GM19099 (cell line): ENCODE data around the gene ARHGAP35.

Source experiments
- POLR2A ChIP-seq: IDR thresholded peaks from 3 replicates; pipeline ENCODE4 v1.6.1; 2011; ENCODE audit warnings: low read depth; ENCODE audit not compliant: insufficient read length; ENCODE audit errors: extremely low read depth

ARHGAP35 gene

DNA sequence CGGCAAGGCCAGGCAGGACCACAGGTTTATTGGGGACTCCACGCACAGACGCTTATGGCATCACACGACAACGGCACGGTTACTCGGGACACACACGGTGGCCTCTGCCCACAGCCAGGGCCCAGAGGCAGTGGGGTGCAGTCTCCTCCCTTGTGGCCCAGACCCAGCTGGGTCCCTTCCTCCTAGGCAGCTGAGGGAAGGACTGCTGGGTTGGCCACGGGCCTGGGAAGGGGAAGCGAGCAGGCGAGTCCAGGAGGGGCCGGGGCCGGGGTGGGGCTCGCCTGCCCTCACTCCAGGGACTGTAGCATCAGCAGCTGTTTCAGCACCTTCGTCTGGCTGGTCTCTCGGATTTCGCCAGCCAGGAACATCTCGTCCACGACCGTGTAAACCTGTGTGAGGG lies 22.6 kb upstream of the ARHGAP35 start:
- no peak for TF ChIP-seq POLR2A

DNA sequence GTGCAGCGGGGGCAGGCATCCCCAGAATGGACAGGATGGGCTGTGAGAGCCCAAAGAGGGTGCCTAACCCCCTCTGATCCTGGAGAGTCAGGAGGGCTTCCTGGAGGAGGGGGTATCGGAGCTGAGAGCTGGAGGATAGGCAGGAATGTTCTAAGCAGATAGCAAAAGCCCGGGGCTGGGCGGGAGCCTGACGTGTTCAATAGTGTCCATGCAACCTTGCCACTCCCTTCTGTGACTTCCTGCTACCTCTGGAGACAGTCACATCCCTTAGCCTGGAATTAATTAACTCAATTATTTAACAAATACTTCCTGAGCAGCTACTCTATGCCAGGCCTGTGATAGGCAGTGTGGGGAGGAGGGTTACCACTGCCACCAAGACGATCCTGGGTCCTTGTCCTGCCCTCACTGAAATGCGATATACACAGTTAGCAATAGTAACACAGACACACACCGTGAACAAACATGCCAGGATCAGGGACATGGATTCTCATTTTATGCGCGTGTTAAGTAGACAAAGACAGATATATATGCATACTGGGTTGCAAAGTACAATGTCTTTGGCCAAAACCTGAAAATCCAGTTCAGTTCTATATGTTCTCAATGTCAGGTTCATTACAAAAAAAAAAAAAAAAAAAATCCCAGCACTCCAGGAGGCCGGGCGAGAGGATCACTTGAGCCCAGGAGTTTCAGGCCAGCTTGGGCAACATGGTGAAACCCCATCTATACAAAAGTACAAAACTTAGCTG lies 20.9 kb upstream of the ARHGAP35 start:
- TF ChIP-seq POLR2A = no peak

DNA sequence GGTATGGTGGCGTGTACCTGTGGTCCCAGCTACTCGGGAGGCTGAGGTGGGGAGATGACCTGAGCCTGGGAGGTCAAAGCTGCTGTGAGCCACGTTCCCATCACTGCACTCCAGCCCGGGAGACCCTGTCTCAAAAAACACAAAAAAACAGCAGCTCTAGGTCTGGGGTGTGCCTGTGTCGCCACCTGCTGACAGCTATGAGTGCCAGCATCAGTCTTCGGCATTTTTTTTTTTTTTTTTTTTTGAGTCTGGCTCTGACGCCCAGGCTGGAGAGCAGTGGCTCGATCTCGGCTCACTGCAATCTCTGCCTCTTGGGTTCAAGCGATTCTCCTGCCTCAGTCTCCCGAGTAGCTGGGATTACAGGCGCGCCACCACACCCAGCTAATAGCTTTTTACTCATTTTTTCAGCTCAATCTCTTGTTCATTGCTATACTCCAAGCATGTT lies 20.3 kb upstream of the ARHGAP35 start:
- TF ChIP-seq POLR2A = no peak

DNA sequence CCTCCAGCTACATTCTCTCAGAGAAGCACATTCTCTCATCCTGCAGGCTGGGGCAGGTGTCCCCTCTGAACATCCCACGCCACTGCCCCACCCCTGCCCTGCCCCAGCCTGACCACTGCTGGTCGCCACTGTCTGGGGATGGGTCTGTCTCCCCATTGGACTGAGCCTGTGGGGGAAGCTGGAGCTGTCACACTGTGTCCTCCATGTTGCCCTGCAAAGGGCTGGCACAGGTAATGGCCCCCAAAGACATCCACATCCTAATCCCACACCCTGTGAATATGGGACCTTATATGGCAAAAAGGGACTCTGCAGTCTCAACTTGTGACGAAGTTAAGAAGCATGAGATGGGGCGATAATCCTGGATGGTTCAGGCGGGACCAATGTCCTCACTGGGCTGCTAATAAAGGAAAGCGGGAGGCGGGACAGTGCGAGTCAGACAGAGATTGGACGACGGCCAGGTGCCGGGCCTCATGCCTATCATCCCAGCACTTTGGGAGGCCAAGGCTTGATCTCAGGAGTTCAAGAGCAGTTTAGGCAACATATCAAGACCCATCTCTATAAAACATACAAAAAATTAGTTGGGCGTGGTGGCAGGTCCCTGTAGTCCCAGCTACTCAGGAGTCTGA lies 19.2 kb upstream of the ARHGAP35 start:
- no peak for TF ChIP-seq POLR2A

DNA sequence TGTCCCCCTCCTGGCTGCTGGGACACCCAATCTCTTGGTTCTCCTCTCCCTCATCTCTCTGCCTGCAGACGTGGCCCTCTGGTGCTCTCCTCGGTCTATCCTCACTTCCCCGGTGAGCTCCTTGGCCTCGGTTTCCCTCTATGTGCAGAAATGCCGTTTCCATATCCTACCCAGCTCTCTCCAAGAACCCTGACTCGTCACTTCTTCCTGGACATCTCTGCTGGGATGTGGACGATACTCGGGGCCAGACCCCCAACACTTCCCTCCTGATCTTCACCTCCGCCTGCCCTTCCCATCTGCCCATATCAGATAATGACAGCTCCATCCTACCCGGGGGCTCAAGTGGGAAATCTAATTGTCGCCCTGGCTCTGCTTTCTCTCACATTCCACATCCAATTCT lies 18.0 kb upstream of the ARHGAP35 start:
- no peak for TF ChIP-seq POLR2A

DNA sequence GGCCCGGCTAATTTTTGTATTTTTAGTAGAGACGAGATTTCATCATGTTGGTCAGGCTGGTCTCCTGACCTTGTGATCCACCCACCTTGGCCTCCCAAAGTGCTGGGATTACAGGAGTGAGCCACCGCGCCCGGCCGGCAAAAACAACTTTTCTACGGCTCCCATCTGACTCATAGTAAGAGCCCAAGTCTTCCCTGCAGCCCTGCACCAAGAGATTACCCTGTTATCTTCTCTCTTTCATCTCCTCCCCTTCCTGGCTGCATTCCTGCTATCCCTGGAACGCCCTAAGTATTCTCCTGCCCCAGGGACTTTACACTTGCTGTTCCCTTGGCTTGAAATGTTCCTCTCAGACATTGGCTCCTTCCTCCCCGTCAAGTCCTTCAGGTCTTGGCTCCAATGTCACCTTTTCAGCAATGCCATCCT lies 16.7 kb upstream of the ARHGAP35 start:
- no peak for TF ChIP-seq POLR2A

DNA sequence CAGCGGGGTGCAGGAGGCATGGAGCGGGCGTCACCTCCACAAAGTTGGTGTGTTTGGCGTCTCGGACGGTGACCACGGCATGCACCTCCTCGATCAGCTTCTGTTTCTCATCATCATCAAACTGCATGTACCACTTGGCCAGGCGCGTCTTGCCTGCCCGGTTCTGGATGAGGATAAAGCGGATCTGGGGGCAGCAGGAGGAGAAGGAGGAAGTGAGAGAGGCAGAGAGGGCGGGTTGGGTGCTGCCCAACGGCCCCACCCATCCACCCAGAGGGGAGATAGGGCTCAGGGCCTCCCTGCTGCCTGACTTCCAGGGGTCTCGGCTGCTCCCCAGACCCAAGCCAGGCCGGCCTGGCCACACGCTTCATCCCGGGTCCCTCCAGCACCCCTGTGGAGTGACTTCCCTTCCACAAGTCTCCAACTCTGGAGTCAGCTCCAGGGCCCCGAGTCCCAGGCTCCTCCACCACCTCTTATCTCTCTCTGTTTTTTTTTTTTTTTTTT lies 14.8 kb upstream of the ARHGAP35 start:
- no peak for TF ChIP-seq POLR2A

DNA sequence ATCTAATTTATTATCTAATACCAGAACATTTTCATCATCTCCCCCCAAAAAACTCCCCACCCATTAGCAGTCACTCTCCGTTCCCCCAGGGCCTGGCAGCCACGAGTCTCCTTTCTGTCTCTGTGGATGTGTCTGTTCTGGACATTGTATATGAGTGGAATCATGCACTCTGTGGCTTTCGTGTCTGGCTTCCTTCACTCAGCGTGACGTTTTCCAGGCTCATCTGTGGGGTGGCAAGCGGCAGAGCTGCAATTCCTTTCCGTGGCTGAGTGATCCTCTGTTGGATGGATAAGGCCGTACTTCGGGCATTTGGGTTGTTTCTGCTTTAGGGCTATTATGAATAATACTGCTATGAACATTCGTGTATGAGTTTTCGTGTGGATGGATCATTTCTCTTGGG lies 13.3 kb upstream of the ARHGAP35 start:
- TF ChIP-seq POLR2A = no peak

DNA sequence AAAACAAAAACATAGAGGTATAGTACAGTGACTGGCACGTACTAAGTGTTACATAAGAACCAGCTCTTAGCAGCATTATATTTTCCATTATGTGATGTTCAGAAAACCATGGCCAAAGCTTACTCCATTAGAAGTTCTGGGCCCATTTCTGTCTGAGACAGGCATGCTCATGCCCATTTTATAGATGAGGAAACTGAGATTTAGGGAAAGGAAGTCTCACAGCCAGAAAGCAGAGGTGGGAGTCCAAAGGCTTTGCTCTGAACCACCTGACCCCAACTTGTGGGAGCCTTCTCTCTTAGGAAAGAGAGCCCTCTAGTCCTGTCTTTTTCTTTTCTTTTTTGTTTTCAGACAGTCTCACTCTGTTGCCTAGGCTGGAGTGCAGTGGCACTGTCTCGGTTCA lies 12.4 kb upstream of the ARHGAP35 start:
- no peak for TF ChIP-seq POLR2A

DNA sequence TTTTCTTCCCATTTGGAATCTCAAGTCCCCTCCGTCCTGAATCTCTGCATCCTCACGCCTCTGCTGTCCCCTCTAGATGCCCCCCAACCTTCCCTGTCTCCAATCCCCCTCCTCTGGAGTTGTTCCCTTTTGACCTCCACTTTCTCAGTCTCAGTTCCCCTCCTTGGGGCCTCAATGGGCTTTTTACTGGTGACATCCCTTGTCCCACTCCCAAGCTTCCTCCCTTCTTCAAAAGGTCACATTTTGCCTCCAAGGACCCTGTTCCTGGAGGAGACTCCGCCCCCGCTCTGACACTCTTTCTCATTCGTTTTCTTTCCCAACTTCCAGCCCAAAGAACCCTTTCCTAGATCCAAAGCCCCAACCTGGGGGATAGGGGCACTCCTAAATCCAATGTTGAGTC lies 11.2 kb upstream of the ARHGAP35 start:
- no peak for TF ChIP-seq POLR2A

DNA sequence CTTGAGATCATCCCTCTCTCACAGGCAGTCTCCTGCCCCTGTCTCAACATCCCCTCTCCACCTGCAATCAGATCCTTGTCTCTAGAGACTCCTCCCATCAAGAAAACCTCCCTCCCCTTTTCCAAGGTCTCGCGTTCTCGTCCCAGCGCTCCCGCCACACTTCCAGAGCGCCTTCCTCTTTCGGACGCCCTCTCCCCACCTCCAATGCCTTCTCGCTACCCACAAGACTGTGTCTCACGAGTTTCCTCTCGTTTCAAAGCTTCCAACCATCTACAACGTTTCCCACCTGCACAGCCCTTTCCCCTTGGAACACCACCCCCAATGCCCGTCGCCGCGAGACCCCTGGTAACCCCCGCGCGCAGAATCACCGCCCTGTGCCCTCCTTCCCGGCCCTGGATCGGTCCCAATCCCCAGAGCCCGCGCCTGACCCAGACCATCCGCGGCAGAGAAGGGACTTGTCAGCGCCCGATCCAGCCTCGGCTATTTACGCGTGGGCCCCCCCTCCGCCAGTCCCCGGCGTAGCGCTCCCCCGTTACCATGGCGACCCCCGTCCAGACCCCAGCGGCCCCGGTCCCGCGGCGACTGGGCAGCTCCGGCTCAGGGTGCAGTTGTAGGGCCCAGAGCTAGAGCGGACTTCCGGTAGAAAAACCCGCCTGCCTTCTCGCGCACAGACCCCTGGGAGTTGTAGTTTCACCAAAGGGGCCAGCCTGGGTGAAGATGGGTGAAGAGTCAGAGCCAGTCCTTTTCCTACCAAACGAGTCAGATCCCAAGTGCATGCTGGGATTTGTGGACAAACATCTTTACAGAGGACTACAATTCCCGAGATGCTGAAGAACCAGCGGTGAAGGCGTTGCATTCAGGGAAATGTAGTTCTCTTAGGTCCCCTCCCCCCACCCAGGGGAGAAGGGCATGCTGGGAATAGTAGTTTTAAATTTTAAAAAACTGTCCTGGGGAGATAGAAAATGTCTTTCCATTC lies 10.3 kb upstream of the ARHGAP35 start, which contains the start of gene AP2S1:
AP2S1 (minus strand) TSS at position 619 of the 976 bp plus-strand sequence; CDS start at position 539, 80 bp downstream.
- TF ChIP-seq POLR2A = peak; percentile 84

DNA sequence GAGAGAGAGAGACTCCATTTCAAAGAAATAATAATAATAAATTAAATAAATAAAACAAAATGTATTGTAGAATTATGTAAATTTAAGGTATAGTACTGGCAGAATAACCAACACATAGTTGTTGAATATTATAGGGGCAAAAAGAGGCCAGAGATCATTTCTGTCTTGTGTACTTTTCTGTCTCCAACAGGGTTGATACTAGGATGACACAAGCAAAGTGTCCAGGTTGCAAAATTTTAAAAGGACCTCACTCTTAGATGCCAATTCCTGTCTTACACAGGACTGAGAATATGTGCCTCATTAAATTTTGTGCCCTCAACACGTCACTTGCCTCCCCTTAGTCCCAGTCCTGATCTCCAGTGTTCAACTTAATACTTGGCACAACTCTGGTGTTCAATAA lies 8.0 kb upstream of the ARHGAP35 start:
- TF ChIP-seq POLR2A = no peak

DNA sequence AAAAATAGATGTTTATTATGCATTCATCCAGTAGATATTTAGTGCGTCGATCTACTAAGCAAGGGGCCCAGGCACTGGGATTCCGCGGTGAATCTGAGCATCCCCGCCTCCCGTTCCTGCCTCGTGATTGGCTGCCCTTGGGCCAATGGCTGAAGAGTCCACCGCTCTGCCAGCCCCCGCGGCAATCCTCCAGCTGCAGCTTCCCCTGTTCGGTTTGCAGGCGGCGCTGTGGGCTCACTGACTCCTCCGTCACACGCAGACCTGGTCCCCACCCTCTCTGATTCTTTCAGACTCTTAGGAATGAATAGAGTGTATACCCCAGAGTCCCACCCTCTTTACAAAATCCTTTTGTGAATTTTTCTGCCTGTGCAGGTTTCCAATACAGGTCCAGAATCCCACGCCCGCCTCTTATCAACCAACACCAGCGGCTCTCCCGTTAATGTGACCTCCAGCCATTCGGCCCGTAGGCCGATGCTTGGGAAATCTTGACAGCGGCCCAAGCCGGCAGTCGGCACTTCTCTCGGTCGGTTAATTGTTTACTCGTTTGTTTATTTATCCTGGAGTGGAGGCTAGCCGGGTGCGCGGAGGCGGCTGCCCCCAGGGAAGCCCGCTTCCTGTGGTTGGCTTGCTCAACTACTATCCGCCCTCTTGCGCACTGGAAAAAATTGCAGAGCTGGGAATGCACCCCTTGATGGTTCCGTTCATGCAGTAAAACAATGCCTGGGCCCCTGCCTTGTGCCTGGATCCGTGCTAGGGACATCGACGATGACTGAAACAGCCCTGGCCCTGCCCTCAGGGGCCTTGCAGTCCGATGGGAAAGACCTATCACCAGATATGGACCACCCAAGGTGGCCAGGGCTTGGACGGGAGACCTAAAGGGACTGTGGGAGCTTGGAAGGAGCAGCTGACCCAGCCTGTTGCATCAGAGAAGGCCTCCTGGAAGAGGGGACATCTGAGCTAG lies 4.5 kb upstream of the ARHGAP35 start:
- no peak for TF ChIP-seq POLR2A

DNA sequence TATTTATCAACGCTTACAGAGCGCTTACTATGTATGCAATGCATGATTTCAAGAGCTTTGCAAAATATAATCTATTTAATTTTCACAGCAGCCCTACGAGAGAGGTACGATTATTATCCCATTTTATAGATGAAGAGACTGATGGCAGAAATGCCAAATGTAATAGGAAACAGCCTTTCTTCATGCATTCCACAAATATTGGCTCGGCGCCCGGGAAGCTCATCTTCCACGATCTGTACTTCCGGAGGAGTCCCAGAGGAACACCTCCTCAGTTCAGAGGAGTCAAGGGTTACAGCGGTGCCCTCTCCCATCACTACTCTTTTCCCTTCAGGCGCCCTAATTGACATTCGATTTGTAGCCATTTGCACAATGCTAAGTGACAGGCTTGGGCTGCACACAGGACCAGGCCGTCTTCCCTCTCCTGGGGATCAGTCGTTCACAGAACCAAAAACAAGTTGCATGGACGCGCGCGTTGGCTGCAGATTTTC lies 1.1 kb upstream of the ARHGAP35 start:
- TF ChIP-seq POLR2A = no peak
